GM19099 (cell line): ENCODE data around the gene ITGA3.

Source experiments
- POLR2A ChIP-seq: IDR thresholded peaks from 3 replicates; pipeline ENCODE4 v1.6.1; 2011; ENCODE audit warnings: low read depth; ENCODE audit not compliant: insufficient read length; ENCODE audit errors: extremely low read depth

ITGA3 gene

GRCh38 chr17:50046667-50047066 lies 9.2 kb upstream of the ITGA3 start:
- no peak for TF ChIP-seq POLR2A

- TF ChIP-seq POLR2A = no peak
These were observed 8.8 kb upstream of the ITGA3 start for GRCh38 chr17:50047083-50047482.

GRCh38 chr17:50047488-50048126 lies 8.3 kb upstream of the ITGA3 start:
- no peak for TF ChIP-seq POLR2A

GRCh38 chr17:50048146-50048720 lies 7.7 kb upstream of the ITGA3 start:
- no peak for TF ChIP-seq POLR2A

GRCh38 chr17:50048988-50049387 lies 6.9 kb upstream of the ITGA3 start:
- no peak for TF ChIP-seq POLR2A

- TF ChIP-seq POLR2A = no peak
These were observed 6.3 kb upstream of the ITGA3 start for GRCh38 chr17:50049636-50050035.

- TF ChIP-seq POLR2A = no peak
These were observed 5.4 kb upstream of the ITGA3 start for GRCh38 chr17:50050431-50051032.

- no peak for TF ChIP-seq POLR2A
These were observed 4.8 kb upstream of the ITGA3 start for GRCh38 chr17:50051082-50051576.

- no peak for TF ChIP-seq POLR2A
These were observed 4.3 kb upstream of the ITGA3 start for GRCh38 chr17:50051606-50052005.

- TF ChIP-seq POLR2A = no peak
These were observed 3.6 kb upstream of the ITGA3 start for GRCh38 chr17:50052241-50052796.

GRCh38 chr17:50052822-50053653 lies 2.9 kb upstream of the ITGA3 start:
- no peak for TF ChIP-seq POLR2A

- TF ChIP-seq POLR2A = no peak
These were observed 2.3 kb upstream of the ITGA3 start for GRCh38 chr17:50053654-50053960.

GRCh38 chr17:50055055-50055425 lies 870 bp upstream of the ITGA3 start:
- TF ChIP-seq POLR2A = no peak

- TF ChIP-seq POLR2A = no peak
These were observed 479 bp downstream of the ITGA3 start for GRCh38 chr17:50056217-50056960.

GRCh38 chr17:50056961-50057330 lies 1.0 kb downstream of the ITGA3 start:
- no peak for TF ChIP-seq POLR2A
